IPS-18a (cell line): ENCODE results near the gene PDE4D.

Experiments
- H3K27ac ChIP-seq: one replicate; pipeline ENCODE4 v1.5.1; 2013; ENCODE audit warnings: low read length
- H3K27me3 ChIP-seq: one replicate; pipeline ENCODE4 v1.6.1; 2013; ENCODE audit warnings: mild to moderate bottlenecking, low read length; ENCODE audit not compliant: control insufficient read depth, insufficient read depth
- H3K36me3 ChIP-seq: one replicate; pipeline ENCODE4 v1.6.1; 2013; ENCODE audit warnings: low read depth, low read length; ENCODE audit not compliant: control insufficient read depth
- H3K4me1 ChIP-seq: one replicate; pipeline ENCODE4 v1.6.1; 2013; ENCODE audit warnings: low read depth, low read length; ENCODE audit not compliant: control insufficient read depth
- H3K4me3 ChIP-seq: one replicate; pipeline ENCODE4 v1.5.1; 2013; ENCODE audit warnings: low read length
- H3K9ac ChIP-seq: one replicate; pipeline ENCODE4 v1.6.1; 2013; ENCODE audit warnings: mild to moderate bottlenecking, low read length, moderate library complexity
- H3K9me3 ChIP-seq: one replicate; pipeline ENCODE4 v1.6.1; 2013; ENCODE audit warnings: low read depth, low read length; ENCODE audit not compliant: control insufficient read depth

The PDE4D gene

GRCh38 chr5:59055745-59056448 lies 837.6 kb downstream of the PDE4D start:
- no peak overlapping the region for H3K9ac ChIP-seq
- no peaks in the 10 kb centered on the region for H3K27me3 ChIP-seq
- H3K4me3 ChIP-seq: no peak overlapping the region
- no peaks in the 10 kb centered on the region for H3K4me1 ChIP-seq
- H3K27ac ChIP-seq: no peak overlapping the region
- H3K36me3 ChIP-seq: no peaks in the 10 kb centered on the region
- H3K9me3 ChIP-seq: no peaks in the 10 kb centered on the region

- Histone ChIP-seq H3K27ac (no peak overlapping the region), H3K36me3 (no peaks in the 10 kb centered on the region), H3K9ac (no peak overlapping the region), H3K4me3 (no peak overlapping the region), H3K9me3 (no peaks in the 10 kb centered on the region), H3K4me1 (no peaks in the 10 kb centered on the region), H3K27me3 (no peaks in the 10 kb centered on the region)
Measured at GRCh38 chr5:59054963-59055528, 838.5 kb downstream of the PDE4D start.

GRCh38 chr5:59051951-59052350 lies 841.6 kb downstream of the PDE4D start:
- Histone ChIP-seq H3K27ac (no peak overlapping the region), H3K4me3 (no peak overlapping the region), H3K27me3 (no peaks in the 10 kb centered on the region), H3K9ac (no peak overlapping the region), H3K9me3 (no peaks in the 10 kb centered on the region), H3K36me3 (no peaks in the 10 kb centered on the region), H3K4me1 (no peaks in the 10 kb centered on the region)

GRCh38 chr5:59049095-59049494 lies 844.4 kb downstream of the PDE4D start:
- H3K9me3 ChIP-seq: no peaks in the 10 kb centered on the region
- H3K4me1 ChIP-seq: no peaks in the 10 kb centered on the region
- H3K9ac ChIP-seq: no peak overlapping the region
- no peaks in the 10 kb centered on the region for H3K36me3 ChIP-seq
- no peak overlapping the region for H3K27ac ChIP-seq
- H3K27me3 ChIP-seq: no peaks in the 10 kb centered on the region
- H3K4me3 ChIP-seq: no peak overlapping the region

GRCh38 chr5:59042201-59043055 lies 851.1 kb downstream of the PDE4D start:
- Histone ChIP-seq H3K27me3 (peaks cover 48% of the 10 kb centered on the region), H3K27ac (no peak overlapping the region), H3K9me3 (no peaks in the 10 kb centered on the region), H3K4me1 (peaks cover 6% of the 10 kb centered on the region), H3K36me3 (no peaks in the 10 kb centered on the region), H3K9ac (no peak overlapping the region), H3K4me3 (no peak overlapping the region)

- Histone ChIP-seq H3K36me3 (no peaks in the 10 kb centered on the region), H3K4me3 (no peak overlapping the region), H3K9me3 (no peaks in the 10 kb centered on the region), H3K9ac (no peak overlapping the region), H3K4me1 (peaks cover 6% of the 10 kb centered on the region), H3K27ac (no peak overlapping the region), H3K27me3 (peaks cover 49% of the 10 kb centered on the region)
Measured at GRCh38 chr5:59041355-59041754, 852.2 kb downstream of the PDE4D start.

- Histone ChIP-seq H3K9ac (no peak overlapping the region), H3K4me1 (peaks cover 6% of the 10 kb centered on the region), H3K27me3 (peaks cover 49% of the 10 kb centered on the region), H3K4me3 (no peak overlapping the region), H3K9me3 (no peaks in the 10 kb centered on the region), H3K27ac (no peak overlapping the region), H3K36me3 (no peaks in the 10 kb centered on the region)
Measured at GRCh38 chr5:59040804-59041201, 852.7 kb downstream of the PDE4D start.

GRCh38 chr5:59040024-59040803 lies 853.3 kb downstream of the PDE4D start:
- H3K27me3 ChIP-seq: peaks cover 49% of the 10 kb centered on the region
- H3K4me3 ChIP-seq: peak overlapping the region; percentile 58
- H3K9me3 ChIP-seq: no peaks in the 10 kb centered on the region
- peaks cover 6% of the 10 kb centered on the region for H3K4me1 ChIP-seq
- H3K27ac ChIP-seq: no peak overlapping the region
- no peaks in the 10 kb centered on the region for H3K36me3 ChIP-seq
- no peak overlapping the region for H3K9ac ChIP-seq

GRCh38 chr5:59039296-59040023 lies 854.1 kb downstream of the PDE4D start:
- Histone ChIP-seq H3K27ac (no peak overlapping the region), H3K4me1 (peaks cover 6% of the 10 kb centered on the region), H3K36me3 (no peaks in the 10 kb centered on the region), H3K9me3 (no peaks in the 10 kb centered on the region), H3K4me3 (peak overlapping the region; percentile 58), H3K9ac (peak overlapping the region; percentile 39), H3K27me3 (peaks cover 49% of the 10 kb centered on the region)

- no peaks in the 10 kb centered on the region for H3K36me3 ChIP-seq
- peaks cover 6% of the 10 kb centered on the region for H3K4me1 ChIP-seq
- H3K27me3 ChIP-seq: peaks cover 49% of the 10 kb centered on the region
- H3K4me3 ChIP-seq: peak overlapping the region; percentile 58
- H3K27ac ChIP-seq: no peak overlapping the region
- peak overlapping the region; percentile 39 for H3K9ac ChIP-seq
- no peaks in the 10 kb centered on the region for H3K9me3 ChIP-seq
Measured at GRCh38 chr5:59038798-59039295, 854.7 kb downstream of the PDE4D start.
